Measurements from ENCODE around the gene CHIA.
"Not testable (repeated sequence)": the region's sequence is repeated elsewhere in the genome, so short reads cannot be mapped to it uniquely, and the experiment has no call there.

CHIA gene

GRCh38 chr1:111286912-111287311 is 3.7 kb upstream of the CHIA start:
- DNase-seq: no peak

- DNase-seq: no peak
Measured at GRCh38 chr1:111289371-111289770, 1.3 kb upstream of the CHIA start.

GRCh38 chr1:111290104-111290503 is 547 bp upstream of the CHIA start:
- DNase-seq: no peak

GRCh38 chr1:111294390-111294789 is 3.7 kb downstream of the CHIA start:
- DNase-seq: no peak

- no peak for DNase-seq
Measured at GRCh38 chr1:111302374-111302773, 11.7 kb downstream of the CHIA start.

- DNase-seq: no peak
Measured at GRCh38 chr1:111309690-111310089, 19.0 kb downstream of the CHIA start.

- DNase-seq: no peak
Measured at GRCh38 chr1:111318523-111318922, 27.9 kb downstream of the CHIA start.

- DNase-seq: no peak
Measured at GRCh38 chr1:111320066-111320879, 29.6 kb downstream of the CHIA start.

GRCh38 chr1:111323231-111323630 is 32.6 kb downstream of the CHIA start:
- no peak for DNase-seq

- DNase-seq: no peak
Measured at GRCh38 chr1:111332190-111332589, 41.5 kb downstream of the CHIA start.

GRCh38 chr1:111334169-111334568 is 43.5 kb downstream of the CHIA start:
- DNase-seq: peak; percentile 74

GRCh38 chr1:111335214-111335877 is 44.7 kb downstream of the CHIA start:
- DNase-seq: peak; percentile 30

GRCh38 chr1:111338849-111339248 is 48.2 kb downstream of the CHIA start:
- not testable (repeated sequence) for DNase-seq

GRCh38 chr1:111346089-111346885 is 55.6 kb downstream of the CHIA start:
- peak; percentile 94 for DNase-seq

- no peak for DNase-seq
Measured at GRCh38 chr1:111347026-111347425, 56.4 kb downstream of the CHIA start.

- DNase-seq: no peak
Measured at GRCh38 chr1:111351700-111352099, 61.0 kb downstream of the CHIA start.

- DNase-seq: peak; percentile 23
Measured at GRCh38 chr1:111354584-111354983, 63.9 kb downstream of the CHIA start.

GRCh38 chr1:111358964-111359363 is 68.3 kb downstream of the CHIA start:
- DNase-seq: no peak

GRCh38 chr1:111359376-111359775 is 68.7 kb downstream of the CHIA start:
- DNase-seq: no peak

- not testable (repeated sequence) for DNase-seq
Measured at GRCh38 chr1:111360257-111360656, 69.6 kb downstream of the CHIA start.

GRCh38 chr1:111361761-111362160 is 71.1 kb downstream of the CHIA start:
- DNase-seq: no peak

GRCh38 chr1:111364690-111365089 is 74.0 kb downstream of the CHIA start:
- DNase-seq: no peak

GRCh38 chr1:111366256-111366655 is 75.6 kb downstream of the CHIA start:
- DNase-seq: no peak

- no peak for DNase-seq
Measured at GRCh38 chr1:111369177-111369576, 78.5 kb downstream of the CHIA start.

Measured in CD4-positive, alpha-beta T cell treated with Interleukin-21 for 1 hour (primary cell).